ENCODE measurements around the gene PACRG. TPM values are rescaled to one million over a fixed set of nuclear protein-coding genes. Genes with fewer than 3 reads are reported as not detected.

PACRG gene
- polyA plus RNA-seq, 1 donor (not counting 4 experiments of a cell fraction or from before 2014, with no cell fraction given): 0.31 TPM

GRCh38 chr6:163200289-163200688, 472.5 kb downstream of the PACRG start:
- no peaks in the 10 kb centered on the region for H3K9me1 ChIP-seq (ENCODE audit: control insufficient read depth, extremely low read depth, insufficient read depth, low read length)
- no peak overlapping the region for H2AFZ ChIP-seq (ENCODE audit: control insufficient read depth, low read length)
- H3K9ac ChIP-seq (ENCODE audit: control insufficient read depth, extremely low read depth, insufficient read depth, low read length): no peak overlapping the region
- FAIRE-seq (no peak), DNase-seq (ENCODE audit: low read depth, low spot score) (no peak)
- no peak overlapping the region for H3K4me3 ChIP-seq (ENCODE audit: control insufficient read depth in 2 of 3, extremely low read depth in 1 of 3, insufficient read depth in 2 of 3, low read depth in 1 of 3, low read length in 3 of 3)
- H3K4me1 ChIP-seq (ENCODE audit: control insufficient read depth, extremely low read depth, insufficient read depth, low read length): no peaks in the 10 kb centered on the region
- no peaks in the 10 kb centered on the region for H3K9me3 ChIP-seq (ENCODE audit: control insufficient read depth, low read depth, low read length)
- H4K20me1 ChIP-seq (ENCODE audit: control insufficient read depth, extremely low read depth, insufficient read depth, low read length): no peaks in the 10 kb centered on the region
- no peak for TF ChIP-seq EZH2 (IDR thresholded peaks at IDR 0.05; ENCODE audit: low read length)
- TF ChIP-seq CTCF (optimal IDR thresholded peaks at IDR 0.05 in 1 of 3, IDR thresholded peaks at IDR 0.05 in 1 of 3, conservative IDR thresholded peaks at IDR 0.05 in 1 of 3; ENCODE audit: extremely low read depth in 1 of 3, insufficient read depth in 2 of 3, low read length in 3 of 3): no peak
- H3K27me3 ChIP-seq (ENCODE audit: control insufficient read depth, extremely low read depth, insufficient read depth, low read length): no peaks in the 10 kb centered on the region
- no peaks in the 10 kb centered on the region for H3K79me2 ChIP-seq (ENCODE audit: control insufficient read depth, insufficient read depth, low read length)
- H3K27ac ChIP-seq (ENCODE audit: control insufficient read depth, insufficient read depth, low read length): no peak overlapping the region
- H3K4me2 ChIP-seq (ENCODE audit: control insufficient read depth, extremely low read depth, insufficient read depth, low read depth, low read length): no peak overlapping the region
- dilution Hi-C loops (cut with MboI; ENCODE audit: extremely low pct_ligation_motif_present, low sequenced_read_pairs): no loop called here
- no peaks in the 10 kb centered on the region for H3K36me3 ChIP-seq (ENCODE audit: control insufficient read depth in 2 of 2, extremely low read depth in 1 of 2, insufficient read depth in 2 of 2, low read length in 2 of 2)

DNA sequence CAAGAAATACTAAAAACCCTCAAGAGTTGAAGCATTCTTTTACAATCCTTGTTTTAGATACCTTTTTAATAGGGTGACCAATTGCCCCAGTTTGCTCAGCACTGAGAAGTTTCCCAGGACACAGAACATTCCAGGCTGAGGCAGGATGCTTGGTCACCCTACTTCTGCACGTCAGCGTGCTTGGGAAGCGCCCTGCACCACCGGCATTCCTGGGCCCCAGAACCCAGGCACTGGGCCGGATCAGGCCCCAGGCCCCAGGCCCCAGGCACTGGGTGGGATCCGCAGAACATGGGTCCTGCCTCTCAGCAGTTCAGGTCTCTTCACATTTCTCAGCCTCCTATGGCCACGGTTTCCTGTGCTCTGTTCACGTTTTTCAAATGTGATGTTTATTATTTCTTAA, 472.9 kb downstream of the PACRG start:
- Histone ChIP-seq H2AFZ (ENCODE audit: control insufficient read depth, low read length) (no peak overlapping the region), H3K27ac (ENCODE audit: control insufficient read depth, insufficient read depth, low read length) (no peak overlapping the region), H4K20me1 (ENCODE audit: control insufficient read depth, extremely low read depth, insufficient read depth, low read length) (no peaks in the 10 kb centered on the region), H3K36me3 (ENCODE audit: control insufficient read depth in 2 of 2, extremely low read depth in 1 of 2, insufficient read depth in 2 of 2, low read length in 2 of 2) (no peaks in the 10 kb centered on the region), H3K9ac (ENCODE audit: control insufficient read depth, extremely low read depth, insufficient read depth, low read length) (no peak overlapping the region), H3K9me1 (ENCODE audit: control insufficient read depth, extremely low read depth, insufficient read depth, low read length) (no peaks in the 10 kb centered on the region), H3K4me1 (ENCODE audit: control insufficient read depth, extremely low read depth, insufficient read depth, low read length) (no peaks in the 10 kb centered on the region), H3K4me2 (ENCODE audit: control insufficient read depth, extremely low read depth, insufficient read depth, low read depth, low read length) (no peak overlapping the region), H3K27me3 (ENCODE audit: control insufficient read depth, extremely low read depth, insufficient read depth, low read length) (no peaks in the 10 kb centered on the region), H3K4me3 (ENCODE audit: control insufficient read depth in 2 of 3, extremely low read depth in 1 of 3, insufficient read depth in 2 of 3, low read depth in 1 of 3, low read length in 3 of 3) (no peak overlapping the region), H3K79me2 (ENCODE audit: control insufficient read depth, insufficient read depth, low read length) (no peaks in the 10 kb centered on the region), H3K9me3 (ENCODE audit: control insufficient read depth, low read depth, low read length) (no peaks in the 10 kb centered on the region)
- DNase-seq (ENCODE audit: low read depth, low spot score) (no peak), FAIRE-seq (no peak)
- dilution Hi-C loops (cut with MboI; ENCODE audit: extremely low pct_ligation_motif_present, low sequenced_read_pairs): no loop called here
- no peak for TF ChIP-seq EZH2 (IDR thresholded peaks at IDR 0.05; ENCODE audit: low read length)
- TF ChIP-seq CTCF (optimal IDR thresholded peaks at IDR 0.05 in 1 of 3, IDR thresholded peaks at IDR 0.05 in 1 of 3, conservative IDR thresholded peaks at IDR 0.05 in 1 of 3; ENCODE audit: extremely low read depth in 1 of 3, insufficient read depth in 2 of 3, low read length in 3 of 3): no peak
